WERI-Rb-1 (cell line): ENCODE measurements around the gene CDKN1C.

Experiments used
- DNase-seq: peaks from one replicate; pipeline ENCODE4 v3.0.0-alpha.2; 2020
- H3K27ac ChIP-seq: fragments of 250-450 bp; sonication (Bioruptor Pico); 2 replicates; pipeline ENCODE4 v1.5.1; 2020; ENCODE audit warnings: mild to moderate bottlenecking, moderate library complexity
- H3K27me3 ChIP-seq: fragments of 250-450 bp; sonication (Bioruptor Pico); 2 replicates; pipeline ENCODE4 v1.5.1; 2021; ENCODE audit warnings: mild to moderate bottlenecking, low read depth, moderate library complexity; ENCODE audit not compliant: insufficient read depth, severe bottlenecking
- H3K36me3 ChIP-seq: fragments of 250-450 bp; sonication (Bioruptor Pico); 2 replicates; pipeline ENCODE4 v1.5.1; 2020; ENCODE audit warnings: mild to moderate bottlenecking, moderate library complexity
- H3K4me3 ChIP-seq: 2 replicates; pipeline ENCODE4 v1.5.1; 2011; ENCODE audit warnings: low read depth, mild to moderate bottlenecking, control low read depth, low read length
- H3K9me3 ChIP-seq: fragments of 250-450 bp; sonication (Bioruptor Pico); 2 replicates; pipeline ENCODE4 v1.5.1; 2021; ENCODE audit warnings: mild to moderate bottlenecking, moderate library complexity; ENCODE audit not compliant: severe bottlenecking
- TF ChIP-seq, protein P1 (sequence below): IDR thresholded peaks from 2 replicates; pipeline ENCODE4 v1.5.1; 2011; ENCODE audit warnings: low read depth, mild to moderate bottlenecking, control low read depth, inconsistent platforms, low read length

CDKN1C gene

GRCh38 chr11:2843551-2843950 is 42.0 kb downstream of the CDKN1C start:
- Histone ChIP-seq H3K4me3 (no peak overlapping the region), H3K27ac (no peak overlapping the region), H3K27me3 (no peaks in the 10 kb centered on the region), H3K9me3 (no peaks in the 10 kb centered on the region), H3K36me3 (no peaks in the 10 kb centered on the region)
- TF ChIP-seq, protein P1, sequence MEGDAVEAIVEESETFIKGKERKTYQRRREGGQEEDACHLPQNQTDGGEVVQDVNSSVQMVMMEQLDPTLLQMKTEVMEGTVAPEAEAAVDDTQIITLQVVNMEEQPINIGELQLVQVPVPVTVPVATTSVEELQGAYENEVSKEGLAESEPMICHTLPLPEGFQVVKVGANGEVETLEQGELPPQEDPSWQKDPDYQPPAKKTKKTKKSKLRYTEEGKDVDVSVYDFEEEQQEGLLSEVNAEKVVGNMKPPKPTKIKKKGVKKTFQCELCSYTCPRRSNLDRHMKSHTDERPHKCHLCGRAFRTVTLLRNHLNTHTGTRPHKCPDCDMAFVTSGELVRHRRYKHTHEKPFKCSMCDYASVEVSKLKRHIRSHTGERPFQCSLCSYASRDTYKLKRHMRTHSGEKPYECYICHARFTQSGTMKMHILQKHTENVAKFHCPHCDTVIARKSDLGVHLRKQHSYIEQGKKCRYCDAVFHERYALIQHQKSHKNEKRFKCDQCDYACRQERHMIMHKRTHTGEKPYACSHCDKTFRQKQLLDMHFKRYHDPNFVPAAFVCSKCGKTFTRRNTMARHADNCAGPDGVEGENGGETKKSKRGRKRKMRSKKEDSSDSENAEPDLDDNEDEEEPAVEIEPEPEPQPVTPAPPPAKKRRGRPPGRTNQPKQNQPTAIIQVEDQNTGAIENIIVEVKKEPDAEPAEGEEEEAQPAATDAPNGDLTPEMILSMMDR, result no peak
- no peak for DNase-seq

- Histone ChIP-seq H3K9me3 (no peaks in the 10 kb centered on the region), H3K36me3 (no peaks in the 10 kb centered on the region), H3K4me3 (no peak overlapping the region), H3K27me3 (no peaks in the 10 kb centered on the region), H3K27ac (no peak overlapping the region)
- TF ChIP-seq, protein P1, result no peak
- DNase-seq, result no peak
Observed at GRCh38 chr11:2842876-2843275, 42.7 kb downstream of the CDKN1C start.

- DNase-seq, result no peak
- Histone ChIP-seq H3K27me3 (no peaks in the 10 kb centered on the region), H3K36me3 (no peaks in the 10 kb centered on the region), H3K27ac (no peak overlapping the region), H3K9me3 (no peaks in the 10 kb centered on the region), H3K4me3 (no peak overlapping the region)
- TF ChIP-seq, protein P1, result no peak
Observed at GRCh38 chr11:2841411-2842190, 44.0 kb downstream of the CDKN1C start.

- H3K4me3 ChIP-seq, result no peak overlapping the region
- no peak overlapping the region for H3K27ac ChIP-seq
- no peaks in the 10 kb centered on the region for H3K36me3 ChIP-seq
- no peak for DNase-seq
- no peaks in the 10 kb centered on the region for H3K9me3 ChIP-seq
- TF ChIP-seq, protein P1, result no peak
- H3K27me3 ChIP-seq, result no peaks in the 10 kb centered on the region
Observed at GRCh38 chr11:2839395-2839943, 46.1 kb downstream of the CDKN1C start.

GRCh38 chr11:2838676-2839294 is 46.8 kb downstream of the CDKN1C start:
- Histone ChIP-seq H3K36me3 (no peaks in the 10 kb centered on the region), H3K4me3 (no peak overlapping the region), H3K9me3 (no peaks in the 10 kb centered on the region), H3K27ac (no peak overlapping the region), H3K27me3 (no peaks in the 10 kb centered on the region)
- TF ChIP-seq, protein P1, result no peak
- no peak for DNase-seq
